SK-N-SH (cell line): ENCODE data around the gene UNC45A. TPM values are rescaled to one million over a fixed set of nuclear protein-coding genes. Genes with fewer than 3 reads are reported as not detected.

Source experiments
- CTCF ChIA-PET: fragments of 300-600, 350-600 bp; formaldehyde crosslinking; extraction: SDS; loops from one replicate; lab custom pipeline; 2021; lab: Yijun Ruan, JAX
- POLR2A ChIA-PET: fragments of 350-600 bp; sonication (Branson Sonifier 250); formaldehyde crosslinking; extraction: SDS; loops from one replicate; lab custom pipeline; 2020; ENCODE audit warnings: antibody characterized with exemption, inconsistent platforms; lab: Yijun Ruan, JAX
- DNase-seq: peaks from one replicate; pipeline ENCODE4 v3.0.0; 2012
- H2AFZ ChIP-seq: fragments of 200-600 bp; sonication (generic); 2 replicates; pipeline ENCODE4 v1.8.1; 2016; ENCODE audit warnings: antibody characterized with exemption, mild to moderate bottlenecking, low read depth
- H3F3A ChIP-seq: fragments of 200-600 bp; sonication (generic); replicated peaks from 2 replicates; pipeline ENCODE3; 2016; ENCODE audit warnings: antibody characterized with exemption, mild to moderate bottlenecking; ENCODE audit not compliant: insufficient read depth
- H3K27ac ChIP-seq, 2 experiments: fragments of 200-500 bp in 1 of 2; fragments of 200-600 bp in 1 of 2; sonication (Bioruptor generic) in 1 of 2; sonication (generic), shearing (Covaris generic) in 1 of 2; 2 replicates each; pipeline versions ENCODE4 v1.5.1 to v1.6.1; 2014 to 2016; ENCODE audit warnings: low read depth in 2 of 2, inconsistent platforms in 1 of 2, low read length in 1 of 2, mild to moderate bottlenecking in 1 of 2, mixed read lengths in 1 of 2
- H3K27me3 ChIP-seq: fragments of 200-600 bp; sonication (generic), shearing (Covaris generic); 2 replicates; pipeline ENCODE4 v1.6.1; 2016; ENCODE audit warnings: mixed run types; ENCODE audit not compliant: insufficient read depth
- H3K36me3 ChIP-seq, 2 experiments: fragments of 200-500 bp in 1 of 2; fragments of 200-600 bp in 1 of 2; sonication (Bioruptor generic) in 1 of 2; sonication (generic) in 1 of 2; replicated peaks in 1 of 2; 2 replicates each; pipeline versions ENCODE3 to v1.5.1; 2014 to 2016; ENCODE audit warnings: low read length in 1 of 2, mild to moderate bottlenecking in 1 of 2; ENCODE audit not compliant: insufficient read depth in 2 of 2, control insufficient read depth in 1 of 2
- H3K4me1 ChIP-seq, 2 experiments: fragments of 200-500 bp in 1 of 2; fragments of 200-600 bp in 1 of 2; sonication (Bioruptor generic) in 1 of 2; sonication (generic), shearing (Covaris generic) in 1 of 2; 2 replicates each; pipeline versions ENCODE4 v1.5.1 to v1.6.1; 2014 to 2016; ENCODE audit warnings: low read depth in 1 of 2, low read length in 1 of 2, mixed run types in 1 of 2; ENCODE audit not compliant: insufficient read depth in 2 of 2, control insufficient read depth in 1 of 2
- H3K4me2 ChIP-seq: fragments of 200-600 bp; sonication (generic), shearing (Covaris generic); 2 replicates; pipeline ENCODE4 v1.6.1; 2017; ENCODE audit warnings: mixed run types
- H3K4me3 ChIP-seq, 2 experiments: fragments of 200-500 bp in 1 of 2; fragments of 200-600 bp in 1 of 2; sonication (Bioruptor generic) in 1 of 2; sonication (generic), shearing (Covaris generic) in 1 of 2; 2 replicates each; pipeline versions ENCODE4 v1.5.1 to v1.8.1; 2014 to 2016; ENCODE audit warnings: low read depth in 2 of 2, inconsistent platforms in 1 of 2, low read length in 1 of 2, mild to moderate bottlenecking in 1 of 2, mixed read lengths in 1 of 2, moderate library complexity in 1 of 2
- H3K79me2 ChIP-seq: fragments of 200-600 bp; sonication (generic); 2 replicates; pipeline ENCODE4 v1.8.1; 2017; ENCODE audit warnings: mild to moderate bottlenecking; ENCODE audit not compliant: insufficient read depth
- H3K9ac ChIP-seq: fragments of 200-600 bp; sonication (generic); 2 replicates; pipeline ENCODE4 v1.6.1; 2017; ENCODE audit warnings: mixed run types
- H3K9me2 ChIP-seq: fragments of 200-600 bp; sonication (generic); 2 replicates; pipeline ENCODE4 v1.6.1; 2017; ENCODE audit warnings: mixed run types
- H3K9me3 ChIP-seq: fragments of 200-600 bp; sonication (generic); 2 replicates; pipeline ENCODE4 v1.6.1; 2017; ENCODE audit warnings: mixed run types, mild to moderate bottlenecking, moderate library complexity
- H4K20me1 ChIP-seq: fragments of 200-600 bp; sonication (generic); 2 replicates; pipeline ENCODE4 v1.6.1; 2017; ENCODE audit warnings: mild to moderate bottlenecking, mixed run types; ENCODE audit not compliant: insufficient read depth
- ELF1 ChIP-seq: IDR thresholded peaks from 2 replicates; pipeline ENCODE4 v1.4.0; 2012
- FOSL2 ChIP-seq: IDR thresholded peaks from 2 replicates; pipeline ENCODE4 v1.4.0; 2012; ENCODE audit warnings: low read depth, mild to moderate bottlenecking, moderate library complexity, borderline replicate concordance
- FOXM1 ChIP-seq: IDR thresholded peaks from 2 replicates; pipeline ENCODE4 v1.4.0; 2012; ENCODE audit warnings: low read depth, mild to moderate bottlenecking
- MAX ChIP-seq: IDR thresholded peaks from 2 replicates; pipeline ENCODE4 v1.4.0; 2012; ENCODE audit warnings: low read depth
- MXI1 ChIP-seq: IDR thresholded peaks from 2 replicates; pipeline ENCODE4 v1.6.1; 2012; ENCODE audit warnings: mild to moderate bottlenecking, low read depth, low read length, improper control_type of control experiment
- RAD21 ChIP-seq: IDR thresholded peaks from 2 replicates; pipeline ENCODE4 v1.6.1; 2012; ENCODE audit warnings: mild to moderate bottlenecking, low read length
- REST ChIP-seq: IDR thresholded peaks from 2 replicates; pipeline ENCODE4 v1.6.1; 2012; ENCODE audit warnings: mild to moderate bottlenecking, low read depth, low read length, moderate library complexity
- RFX5 ChIP-seq: IDR thresholded peaks from 2 replicates; pipeline ENCODE4 v1.6.1; 2012; ENCODE audit warnings: mild to moderate bottlenecking, improper control_type of control experiment, low read length
- RXRA ChIP-seq: IDR thresholded peaks from 2 replicates; pipeline ENCODE4 v1.4.0; 2012; ENCODE audit warnings: low read depth, mild to moderate bottlenecking, borderline replicate concordance
- TAF1 ChIP-seq: IDR thresholded peaks from 2 replicates; pipeline ENCODE4 v1.6.1; 2012; ENCODE audit warnings: low read depth, mild to moderate bottlenecking, low read length, moderate library complexity, borderline replicate concordance
- TCF12 ChIP-seq: IDR thresholded peaks from 2 replicates; pipeline ENCODE4 v1.4.0; 2012
- TEAD4 ChIP-seq: IDR thresholded peaks from 2 replicates; pipeline ENCODE4 v1.4.0; 2012; ENCODE audit warnings: mild to moderate bottlenecking, borderline replicate concordance; ENCODE audit not compliant: insufficient read depth
- USF1 ChIP-seq: IDR thresholded peaks from 2 replicates; pipeline ENCODE4 v1.4.0; 2012; ENCODE audit warnings: low read depth, borderline replicate concordance
- ZBTB33 ChIP-seq: IDR thresholded peaks from 2 replicates; pipeline ENCODE4 v1.4.0; 2012; ENCODE audit warnings: low read depth, borderline replicate concordance
- WGBS: methylation state at CpG from one replicate; pipeline ENCODE4 v1.1.6; 2017; ENCODE audit warnings: low lambda C conversion rate; 5-methylcytosine and 5-hydroxymethylcytosine counted together
- polyA plus RNA-seq, 3 experiments: library from polyadenylated mRNA; depleted of rRNA; stranded (reverse); fragments of >200 nt; gene quantifications; 2 replicates each; pipeline ENCODE4 v1.2.3, GENCODE V29; 2012

Gene UNC45A
- polyA plus RNA-seq, 1 of the 3 experiments (the other 2 are of a cell fraction) = 85.1 TPM

GRCh38 chr15:90932660-90932991 is 2.5 kb upstream of the UNC45A start:
- Histone ChIP-seq H2AFZ (peak overlapping the region; percentile 91), H3K9ac (peak overlapping the region; percentile 74; the same call in 1 of the 2 replicates), H3K9me2 (no peaks in the 10 kb centered on the region), H4K20me1 (no peaks in the 10 kb centered on the region), H3K4me3 (peak overlapping the region; percentile 84 to 89; a peak in 3 of 4 replicates), H3K4me1 (peaks cover 13 to 41% of the 10 kb centered on the region in 2 experiments; a peak in 2 of 4 replicates), H3K36me3 (peaks cover 0 to 8% of the 10 kb centered on the region in 2 experiments), H3K79me2 (peaks cover 20% of the 10 kb centered on the region), H3K27ac (peak overlapping the region; percentile 32 to 40; a peak in 3 of 4 replicates), H3K4me2 (peak overlapping the region; percentile 97; the same call in 1 of the 2 replicates), H3F3A (peaks cover 22% of the 10 kb centered on the region), H3K27me3 (no peaks in the 10 kb centered on the region), H3K9me3 (no peaks in the 10 kb centered on the region)
- TF ChIP-seq MXI1 (no peak), REST (peak; percentile 81; the same call in 1 of the 2 replicates)
- WGBS = 26% methylated on average over 4 of the region's 5 CpGs
- no peak for DNase-seq
- ChIA-PET POLR2A (interaction anchor here (0.6 to 4.8 kb wide), 5 partner anchors 16 to 121 kb away, joined by 3 to 23 read pairs (median 8); partner anchors contain the start of genes MAN2A2 and RCCD1), CTCF (interaction anchor here (0.6 to 11.5 kb wide), 37 partner anchors 10 to 1619 kb away, joined by 3 to 142 read pairs (median 7); partner anchors contain the start of genes BLM, FES, FURIN and MAN2A2)

- no peak for TF ChIP-seq MXI1
- TF ChIP-seq RXRA = no peak
- TF ChIP-seq TAF1 = no peak
- no peak for TF ChIP-seq RAD21
- TF ChIP-seq USF1 = no peak
- TF ChIP-seq ELF1 = no peak
- TF ChIP-seq REST = no peak
- TF ChIP-seq TEAD4 = no peak
- no peak for TF ChIP-seq FOSL2
- no peak for TF ChIP-seq ZBTB33
- no peak for TF ChIP-seq MAX
- TF ChIP-seq TCF12 = no peak
- no peak for TF ChIP-seq FOXM1
- TF ChIP-seq RFX5 = no peak
- CTCF ChIA-PET = interaction anchor here (1.1 to 11.5 kb wide), 29 partner anchors 8 to 339 kb away, joined by 3 to 142 read pairs (median 9); partner anchors contain the start of genes BLM, FES, MAN2A2 and RCCD1
Observed at GRCh38 chr15:90933301-90933700, 1.8 kb upstream of the UNC45A start.

More at GRCh38 chr15:90933301-90933700, 1.8 kb upstream of the UNC45A start:
- no peak overlapping the region for H2AFZ ChIP-seq
- no peak overlapping the region for H3K9ac ChIP-seq
- WGBS = 67% methylated on average over 1 of the region's 1 CpG
- H3K4me2 ChIP-seq = no peak overlapping the region
- no peaks in the 10 kb centered on the region for H3K9me3 ChIP-seq
- H3F3A ChIP-seq = peaks cover 22% of the 10 kb centered on the region
- DNase-seq = no peak
- peaks cover 3 to 14% of the 10 kb centered on the region in 2 experiments for H3K36me3 ChIP-seq
- H3K27ac ChIP-seq = no peak overlapping the region
- no peak overlapping the region for H3K4me3 ChIP-seq
- POLR2A ChIA-PET = interaction anchor here (2.4 to 4.8 kb wide), 3 partner anchors 21 to 38 kb away, joined by 8 to 23 read pairs (median 12); partner anchors contain the start of gene RCCD1
- H3K4me1 ChIP-seq = peaks cover 13 to 41% of the 10 kb centered on the region in 2 experiments; a peak in 2 of 4 replicates
- H3K27me3 ChIP-seq = no peaks in the 10 kb centered on the region
- H4K20me1 ChIP-seq = no peaks in the 10 kb centered on the region
- H3K9me2 ChIP-seq = no peaks in the 10 kb centered on the region
- H3K79me2 ChIP-seq = peaks cover 22% of the 10 kb centered on the region
